HG03039 (cell line): Measurements from ENCODE around the gene SLC22A6.

Source experiments
- ATAC-seq: cut with Tn5 transposase; IDR thresholded peaks from one replicate; pipeline ENCODE4 v1.9.1; 2021; ENCODE audit warnings: mild to moderate bottlenecking, moderate library complexity; ENCODE audit not compliant: unreplicated experiment

The SLC22A6 gene

DNA sequence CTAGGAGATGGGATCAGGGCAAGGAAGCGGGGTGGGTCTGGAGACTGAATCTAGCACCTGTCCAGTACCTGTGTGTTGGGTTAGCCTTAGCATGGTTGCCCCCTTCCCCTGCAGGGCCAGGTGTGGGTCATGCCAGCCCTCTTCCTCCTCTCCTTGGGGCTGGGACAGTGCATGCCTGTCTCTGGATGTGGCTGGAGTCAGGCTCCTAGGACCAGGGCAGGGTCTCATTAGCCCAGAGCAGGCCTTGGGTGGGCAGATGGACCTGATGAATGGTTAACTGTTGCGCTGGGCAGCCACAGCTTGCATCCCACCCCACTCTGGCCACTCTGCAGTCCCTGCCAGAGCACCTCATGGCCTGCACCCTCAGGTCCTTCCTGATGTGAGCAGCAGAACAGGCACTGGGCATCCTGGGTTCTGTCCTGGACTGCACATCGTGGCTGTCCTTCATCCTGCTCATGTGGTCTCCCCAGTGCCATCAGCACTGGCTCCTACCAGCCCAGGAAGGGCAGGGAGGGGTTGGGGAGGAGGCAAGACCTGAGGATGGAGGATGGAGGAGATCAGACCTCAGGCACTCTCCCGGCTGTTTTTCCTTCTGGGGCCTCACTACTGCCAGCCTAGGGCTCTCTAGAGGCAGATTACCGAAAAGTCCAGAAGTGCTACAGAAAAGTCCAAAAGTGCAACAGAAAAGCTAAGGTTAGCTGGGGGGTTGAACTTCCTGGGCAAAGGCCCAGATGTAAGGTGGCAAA lies 50.8 kb downstream of the SLC22A6 start:
- ATAC-seq = no peak

DNA sequence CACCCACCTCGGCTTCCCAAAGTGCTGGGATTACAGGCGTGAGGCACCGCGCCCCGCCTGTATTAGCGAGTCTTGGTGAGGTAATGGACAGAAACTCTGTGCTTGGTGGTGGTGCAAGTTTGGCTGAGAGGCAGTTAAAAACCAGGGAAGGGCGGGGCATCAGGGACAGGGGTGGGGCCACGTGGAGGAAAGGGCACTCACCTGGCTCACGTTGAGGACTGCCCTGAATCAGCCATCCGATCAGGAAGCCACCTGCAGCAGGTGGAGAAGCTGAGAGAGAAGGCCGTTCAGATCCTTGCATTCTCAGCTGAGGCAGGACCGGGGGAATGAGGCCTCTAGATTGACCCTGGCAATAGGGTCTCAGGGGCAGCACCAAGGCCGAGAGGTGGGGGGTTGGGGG lies 51.5 kb downstream of the SLC22A6 start:
- no peak for ATAC-seq

DNA sequence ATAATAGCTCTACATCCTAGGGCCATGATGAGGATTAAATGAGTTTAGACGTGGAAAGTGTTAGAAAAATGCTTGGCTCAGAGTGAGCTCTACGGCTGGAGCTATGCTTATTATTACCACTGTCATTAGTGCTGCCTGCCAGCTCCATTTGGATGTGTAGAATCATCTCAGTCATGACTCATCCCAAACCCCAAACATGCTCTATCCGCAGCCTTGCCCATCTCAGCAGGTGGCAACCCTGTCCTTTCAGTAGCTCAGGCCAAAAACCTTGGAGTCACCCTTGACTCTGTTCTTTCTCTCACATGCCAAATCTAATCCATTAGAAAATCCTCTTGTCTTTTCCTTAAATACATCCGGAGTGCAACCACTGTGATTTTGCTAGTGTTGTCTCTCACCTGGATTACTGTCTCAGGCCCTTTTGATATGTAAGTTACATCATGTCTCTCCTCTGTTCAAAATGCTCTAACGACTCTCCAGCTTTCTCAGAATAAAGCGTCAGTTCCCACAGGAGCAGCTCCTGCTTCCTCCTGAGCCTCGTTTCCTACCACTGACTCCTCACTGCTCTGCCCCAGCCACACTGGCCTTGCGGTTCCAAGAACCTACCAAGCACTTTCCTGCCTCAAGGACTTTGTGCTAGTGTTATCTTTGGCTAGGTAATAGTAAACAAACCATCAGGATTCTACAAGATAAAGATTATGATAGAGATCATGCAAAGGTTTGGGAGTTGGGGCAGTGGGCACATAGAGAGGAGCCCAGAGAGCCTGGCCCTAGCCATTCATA lies 53.1 kb downstream of the SLC22A6 start:
- ATAC-seq = no peak

DNA sequence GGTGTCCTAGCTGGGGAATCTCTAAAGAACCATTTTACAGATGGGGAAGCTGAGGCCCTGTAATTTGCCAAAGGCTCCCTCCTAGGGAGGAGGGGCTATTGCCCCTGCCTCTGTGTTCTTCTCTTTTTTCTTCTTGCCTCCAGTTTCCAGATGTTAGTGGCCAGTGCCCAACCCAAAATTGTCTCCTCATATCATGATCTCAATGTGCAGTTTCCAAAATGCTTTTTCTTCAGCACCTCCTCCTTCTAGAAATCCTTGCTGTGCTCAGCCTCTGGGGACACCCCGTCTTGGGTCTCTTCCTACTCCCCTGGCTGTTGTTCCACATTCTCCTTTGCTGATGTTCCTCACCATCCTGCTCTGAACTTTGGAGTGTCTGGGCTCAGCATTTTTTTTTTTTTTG lies 54.1 kb downstream of the SLC22A6 start:
- ATAC-seq = no peak

DNA sequence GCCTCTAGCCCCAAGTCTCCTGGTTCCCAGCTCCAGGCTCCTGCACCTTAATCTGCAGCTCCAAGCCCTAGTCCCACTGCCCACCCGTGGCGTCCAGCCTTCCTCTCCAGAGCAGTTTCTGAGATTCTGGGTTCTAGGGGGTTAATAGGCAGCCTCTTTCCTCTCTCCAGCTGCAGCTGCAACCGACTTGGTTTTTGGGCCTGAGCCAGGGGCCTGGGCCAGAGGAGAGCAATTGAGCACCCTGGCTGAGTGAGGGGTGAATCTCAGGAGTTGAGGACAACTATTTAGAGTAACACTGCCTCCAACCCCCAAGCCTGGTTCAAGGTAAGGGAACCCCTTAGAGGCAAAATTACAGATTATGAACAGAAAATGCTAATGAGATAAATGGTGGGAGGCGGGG lies 54.6 kb downstream of the SLC22A6 start:
- ATAC-seq = no peak

DNA sequence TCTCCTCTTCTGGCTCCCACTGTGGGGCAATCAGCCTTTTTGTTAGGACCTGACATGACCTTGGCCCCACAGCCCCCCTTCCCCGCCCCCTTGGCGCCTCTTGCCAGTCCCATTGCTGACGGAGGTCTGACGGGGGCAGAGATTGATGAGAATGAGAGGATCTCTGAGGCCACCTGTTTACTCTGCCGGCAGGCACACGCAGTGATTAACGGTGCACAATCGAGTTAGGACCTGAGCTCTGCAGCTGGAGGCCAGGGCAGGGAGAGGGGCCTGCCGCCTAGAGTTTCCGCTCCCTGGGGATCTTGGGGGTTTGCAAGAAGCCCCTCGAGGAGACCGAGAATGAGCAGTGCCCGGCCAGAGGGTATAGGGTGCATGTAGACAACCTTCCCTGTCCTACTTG lies 56.8 kb downstream of the SLC22A6 start:
- no peak for ATAC-seq

DNA sequence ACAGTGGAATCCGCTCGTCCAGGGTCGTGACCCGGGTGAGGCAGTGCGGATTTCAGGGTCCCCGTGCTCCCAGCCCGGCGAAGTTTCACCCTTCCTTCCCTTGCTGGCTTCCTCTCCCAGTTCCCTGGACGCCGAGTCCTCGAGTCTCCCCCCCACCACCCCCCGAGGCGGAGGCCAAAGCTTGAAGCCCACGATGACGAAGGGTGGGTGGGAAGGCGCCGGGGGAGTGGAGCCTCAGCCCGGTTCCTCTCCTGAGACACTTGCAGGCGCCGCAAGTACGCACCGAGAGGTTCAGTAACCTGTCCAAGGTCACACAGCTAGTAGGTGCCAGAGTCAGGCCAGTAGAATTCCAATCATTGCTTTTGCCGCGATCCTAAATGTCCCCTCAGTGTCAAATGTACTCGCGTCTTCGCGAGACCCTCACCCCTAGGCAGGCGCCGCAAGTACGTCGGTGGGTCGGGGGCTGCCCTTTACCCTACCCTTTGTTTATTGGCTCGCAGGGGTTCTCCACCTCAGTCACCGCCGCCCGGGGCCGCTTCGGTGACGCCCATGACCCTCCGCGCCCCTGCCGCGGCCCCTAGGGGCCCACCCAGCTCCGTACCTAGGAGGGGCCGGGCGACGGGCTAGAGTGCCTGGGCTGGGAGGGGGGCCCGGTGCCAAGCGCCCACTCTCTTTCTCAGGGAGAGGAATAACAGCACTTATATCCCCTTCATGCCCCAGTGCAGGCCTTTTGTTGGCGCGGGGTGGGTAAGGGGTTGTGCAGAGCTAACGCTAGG lies 57.9 kb downstream of the SLC22A6 start:
- ATAC-seq = no peak
